HG03378 (cell line): ENCODE data around the gene NDUFS1.
"Not testable (repeated sequence)": the region's sequence is repeated elsewhere in the genome, so short reads cannot be mapped to it uniquely, and the experiment has no call there.

Experiments used
- ATAC-seq: cut with Tn5 transposase; IDR thresholded peaks from one replicate; pipeline ENCODE4 v1.9.1; 2021; ENCODE audit warnings: mild to moderate bottlenecking, moderate library complexity; ENCODE audit not compliant: unreplicated experiment

NDUFS1 gene

GRCh38 chr2:206163251-206163880 lies 4.1 kb upstream of the NDUFS1 start:
- ATAC-seq: no peak

GRCh38 chr2:206162401-206162800 lies 3.2 kb upstream of the NDUFS1 start:
- not testable (repeated sequence) for ATAC-seq

- no peak for ATAC-seq
These were observed 1.5 kb upstream of the NDUFS1 start for GRCh38 chr2:206160807-206161179.

- ATAC-seq: peak; percentile 15
These were observed 1.0 kb upstream of the NDUFS1 start for GRCh38 chr2:206160125-206160806.

- peak; percentile 16 for ATAC-seq
These were observed 490 bp downstream of the NDUFS1 start for GRCh38 chr2:206158563-206159345.

GRCh38 chr2:206157014-206157413 lies 2.2 kb downstream of the NDUFS1 start:
- ATAC-seq: not testable (repeated sequence)

GRCh38 chr2:206154197-206154596 lies 5.0 kb downstream of the NDUFS1 start:
- no peak for ATAC-seq

GRCh38 chr2:206150631-206151030 lies 8.6 kb downstream of the NDUFS1 start:
- ATAC-seq: no peak

- no peak for ATAC-seq
These were observed 9.1 kb downstream of the NDUFS1 start for GRCh38 chr2:206150168-206150567.

- ATAC-seq: no peak
These were observed 9.9 kb downstream of the NDUFS1 start for GRCh38 chr2:206149330-206149729.

- no peak for ATAC-seq
These were observed 13.6 kb downstream of the NDUFS1 start for GRCh38 chr2:206145665-206146064.

GRCh38 chr2:206144383-206144782 lies 14.9 kb downstream of the NDUFS1 start:
- no peak for ATAC-seq

- no peak for ATAC-seq
These were observed 15.8 kb downstream of the NDUFS1 start for GRCh38 chr2:206143451-206143850.

GRCh38 chr2:206127656-206128055 lies 31.6 kb downstream of the NDUFS1 start:
- no peak for ATAC-seq

GRCh38 chr2:206125901-206126300 lies 33.3 kb downstream of the NDUFS1 start:
- ATAC-seq: no peak

- ATAC-seq: not testable (repeated sequence)
These were observed 36.7 kb downstream of the NDUFS1 start for GRCh38 chr2:206122569-206122968.

- no peak for ATAC-seq
These were observed 43.0 kb downstream of the NDUFS1 start for GRCh38 chr2:206116278-206116677.

- no peak for ATAC-seq
These were observed 44.1 kb downstream of the NDUFS1 start for GRCh38 chr2:206115026-206115578.

- no peak for ATAC-seq
These were observed 46.2 kb downstream of the NDUFS1 start for GRCh38 chr2:206112846-206113547.

GRCh38 chr2:206112108-206112507 lies 47.1 kb downstream of the NDUFS1 start:
- no peak for ATAC-seq

- no peak for ATAC-seq
These were observed 50.5 kb downstream of the NDUFS1 start for GRCh38 chr2:206108713-206109112.
